ENCODE measurements around the gene TMEM115. TPM values are rescaled to one million over a fixed set of nuclear protein-coding genes. Genes with fewer than 3 reads are reported as not detected.

The TMEM115 gene
- polyA plus RNA-seq, 6 donors from 2014 or later = 24.5 to 34.1 (median 31.6) TPM

DNA sequence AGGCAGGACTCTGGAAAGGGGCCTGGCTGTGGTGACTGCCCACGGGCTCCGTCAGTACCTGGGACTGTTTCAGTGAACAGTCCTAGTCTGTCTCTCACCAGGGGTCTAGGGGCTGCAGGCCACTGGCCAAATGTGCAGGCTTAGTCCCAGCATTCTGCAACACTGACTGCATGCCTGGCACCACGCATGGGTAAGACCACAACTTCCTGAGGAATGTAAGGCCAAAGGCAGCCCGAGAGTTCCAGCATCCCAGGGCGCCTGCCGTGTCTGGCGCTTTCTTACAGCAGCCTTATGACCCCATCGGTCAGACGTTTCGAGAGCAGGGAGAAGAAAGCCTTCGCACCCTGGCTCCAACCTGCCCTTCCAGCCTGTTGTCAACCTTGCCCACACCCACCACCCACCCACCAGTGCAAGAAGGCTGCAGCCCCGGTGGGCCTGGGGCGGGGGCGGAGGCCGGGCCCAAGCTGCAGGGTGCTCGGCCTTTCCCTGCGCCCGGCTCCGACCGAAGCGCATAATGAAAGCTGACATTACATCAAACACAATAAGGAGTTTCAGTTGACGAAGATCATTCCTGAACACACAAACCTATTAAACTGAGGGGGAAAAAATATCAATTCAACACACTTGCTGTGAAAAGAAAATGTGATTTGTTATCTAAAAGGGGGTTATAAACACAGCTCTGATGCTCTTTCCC is 29.5 kb upstream of the TMEM115 start:
- DNase-seq (no peak), ATAC-seq (ENCODE audit: low read depth in 2 of 2) (no peak)
- Mint-ChIP-seq H3K4me3 (no peak overlapping the region), H3K27me3 (peaks cover 0 to 24% (median 20%) of the 10 kb centered on the region in 3 donors), H3K36me3 (no peaks in the 10 kb centered on the region), H3K4me1 (peaks cover 0 to 2% (median 0%) of the 10 kb centered on the region in 3 donors), H3K9me3 (no peaks in the 10 kb centered on the region), H3K27ac (no peak overlapping the region)

GRCh38 chr3:50388016-50388719 is 28.8 kb upstream of the TMEM115 start:
- Mint-ChIP-seq H3K36me3 (no peaks in the 10 kb centered on the region), H3K4me1 (peaks cover 0 to 2% (median 0%) of the 10 kb centered on the region in 3 donors), H3K27ac (no peak overlapping the region), H3K27me3 (peaks cover 0 to 24% (median 23%) of the 10 kb centered on the region in 3 donors), H3K9me3 (no peaks in the 10 kb centered on the region), H3K4me3 (no peak overlapping the region)
- DNase-seq = no peak
- no peak for ATAC-seq (ENCODE audit: low read depth in 2 of 2)

DNA sequence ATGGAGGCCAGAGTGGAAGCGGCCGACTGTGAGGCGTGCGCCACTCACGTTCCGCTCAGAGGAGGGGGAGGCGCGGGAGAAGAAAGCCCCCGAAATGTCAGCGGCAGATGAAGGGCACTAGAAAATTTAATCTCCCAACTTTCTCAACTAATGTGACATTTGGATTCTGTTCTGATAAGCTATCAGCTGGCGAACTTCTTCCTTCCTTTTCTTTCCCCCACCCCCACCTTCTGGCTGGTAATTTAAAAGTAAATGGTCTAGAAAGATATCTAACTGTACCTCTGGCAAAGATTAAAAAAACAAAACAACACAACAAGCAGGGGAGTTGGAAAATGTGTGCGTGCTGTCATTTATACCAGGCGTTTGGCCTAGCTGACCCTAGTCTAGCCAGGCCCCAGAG is 26.4 kb upstream of the TMEM115 start:
- ATAC-seq (ENCODE audit: low read depth in 2 of 2) = no peak
- no peaks in the 10 kb centered on the region for H3K9me3 Mint-ChIP-seq

GRCh38 chr3:50383750-50384149 is 24.4 kb upstream of the TMEM115 start:
- H3K4me3 Mint-ChIP-seq = no peak overlapping the region
- DNase-seq (no peak), ATAC-seq (ENCODE audit: low read depth in 2 of 2) (no peak)
- no peaks in the 10 kb centered on the region for H3K4me1 Mint-ChIP-seq
- peaks cover 0 to 39% (median 18%) of the 10 kb centered on the region in 3 donors for H3K27me3 Mint-ChIP-seq
- H3K36me3 Mint-ChIP-seq = no peaks in the 10 kb centered on the region
- H3K9me3 Mint-ChIP-seq = no peaks in the 10 kb centered on the region
- no peak overlapping the region for H3K27ac Mint-ChIP-seq

More for the DNA sequence above, 26.4 kb upstream of the TMEM115 start:
- Mint-ChIP-seq H3K4me1 (no peaks in the 10 kb centered on the region), H3K27me3 (peaks cover 0 to 23% (median 18%) of the 10 kb centered on the region in 3 donors), H3K27ac (no peak overlapping the region), H3K4me3 (no peak overlapping the region), H3K36me3 (no peaks in the 10 kb centered on the region)
- no peak for DNase-seq

DNA sequence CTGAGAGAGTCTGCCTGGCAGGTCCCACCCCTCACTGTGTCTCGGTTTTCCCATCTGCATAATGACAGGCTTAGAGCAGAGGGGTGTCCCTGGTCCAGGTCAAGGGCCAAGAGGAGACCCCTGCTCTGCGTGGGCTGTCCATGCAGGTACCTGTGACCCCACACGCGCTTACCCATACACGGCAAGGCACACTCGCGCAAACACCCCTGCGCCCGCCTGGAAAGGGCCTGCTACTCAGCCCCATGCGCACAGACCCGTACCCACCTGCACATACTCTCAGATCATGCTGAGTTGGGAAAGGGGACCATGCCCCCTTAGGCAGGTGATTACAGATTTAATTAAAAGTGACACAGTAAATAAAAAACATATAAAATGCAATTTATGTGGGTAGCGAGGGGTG is 23.4 kb upstream of the TMEM115 start:
- Mint-ChIP-seq H3K4me3 (no peak overlapping the region), H3K4me1 (peaks cover 0 to 3% (median 0%) of the 10 kb centered on the region in 3 donors), H3K36me3 (no peaks in the 10 kb centered on the region), H3K9me3 (no peaks in the 10 kb centered on the region), H3K27me3 (peaks cover 0 to 46% (median 25%) of the 10 kb centered on the region in 3 donors), H3K27ac (no peak overlapping the region)
- DNase-seq = no peak
- ATAC-seq (ENCODE audit: low read depth in 2 of 2) = no peak

GRCh38 chr3:50381383-50381782 is 22.1 kb upstream of the TMEM115 start:
- peaks cover 0 to 46% (median 19%) of the 10 kb centered on the region in 3 donors for H3K27me3 Mint-ChIP-seq
- H3K4me1 Mint-ChIP-seq = peaks cover 0 to 3% (median 0%) of the 10 kb centered on the region in 3 donors
- ATAC-seq (ENCODE audit: low read depth in 2 of 2) (no peak), DNase-seq (no peak)
- H3K27ac Mint-ChIP-seq = no peak overlapping the region
- no peaks in the 10 kb centered on the region for H3K36me3 Mint-ChIP-seq
- no peak overlapping the region for H3K4me3 Mint-ChIP-seq
- no peaks in the 10 kb centered on the region for H3K9me3 Mint-ChIP-seq

DNA sequence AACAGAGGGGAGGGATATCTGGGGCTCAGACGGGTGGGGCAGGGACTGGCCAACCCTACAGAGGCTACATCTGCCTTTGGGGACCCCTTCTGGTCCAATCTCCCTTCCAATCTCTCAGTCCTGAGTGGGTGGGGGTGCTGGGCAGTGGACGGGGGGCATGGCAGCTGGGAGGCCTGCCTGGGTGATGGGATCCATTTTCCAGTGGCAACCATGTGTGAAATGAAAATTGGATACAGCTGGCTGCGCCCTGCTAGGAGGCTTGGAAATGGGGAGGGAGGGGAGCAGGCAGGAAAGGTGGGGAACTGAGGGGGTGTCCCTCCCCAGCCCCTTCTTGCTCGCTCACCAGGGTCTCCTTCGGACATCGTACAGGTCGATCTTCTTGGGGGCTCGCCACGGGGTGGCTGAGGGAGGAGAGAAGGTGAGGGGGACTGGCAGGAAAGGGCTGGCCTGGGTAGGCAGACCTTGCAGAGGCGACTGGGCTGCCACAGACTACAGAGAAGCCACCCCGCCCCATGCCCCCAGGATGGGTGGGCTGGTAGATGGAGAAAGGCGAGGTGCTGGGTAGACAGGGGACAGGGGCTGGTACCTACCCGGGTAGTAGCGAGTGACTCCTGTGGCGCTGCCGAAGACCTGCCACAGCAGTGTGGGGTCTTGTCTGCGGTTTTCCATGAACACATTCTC is 21.2 kb upstream of the TMEM115 start:
- H3K27ac Mint-ChIP-seq = no peak overlapping the region
- no peak for ATAC-seq (ENCODE audit: low read depth in 2 of 2)

DNA sequence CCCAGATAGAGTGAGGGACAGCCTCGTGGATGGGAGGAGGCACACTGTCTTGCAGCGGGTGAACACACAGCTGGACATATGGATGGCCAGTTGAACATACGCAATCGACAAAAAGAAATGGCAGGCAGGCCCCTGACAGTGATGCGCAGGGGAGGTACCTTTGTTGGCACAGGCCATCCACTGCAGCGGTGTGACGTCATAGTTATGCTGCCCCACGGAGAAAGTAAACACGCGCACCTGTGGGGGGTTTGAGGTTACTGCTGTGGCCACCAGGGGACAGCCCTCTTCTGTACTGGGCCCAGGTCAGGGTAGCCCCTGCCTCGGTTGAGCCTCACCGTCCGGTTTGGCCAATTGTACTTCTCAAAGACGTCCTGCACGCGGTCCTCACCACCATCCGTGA is 19.4 kb upstream of the TMEM115 start:
- H3K4me3 Mint-ChIP-seq = peak overlapping the region in 1 of 8 donors; percentile 22
- ATAC-seq (ENCODE audit: low read depth in 2 of 2) = no peak
- H3K27ac Mint-ChIP-seq = no peak overlapping the region
- no peaks in the 10 kb centered on the region for H3K9me3 Mint-ChIP-seq
- peaks cover 0 to 27% (median 9%) of the 10 kb centered on the region in 3 donors for H3K27me3 Mint-ChIP-seq
- DNase-seq = no peak
- H3K4me1 Mint-ChIP-seq = peaks cover 0 to 4% (median under 1%) of the 10 kb centered on the region in 3 donors
- H3K36me3 Mint-ChIP-seq = no peaks in the 10 kb centered on the region

More for the DNA sequence above, 21.2 kb upstream of the TMEM115 start:
- Mint-ChIP-seq H3K4me1 (peaks cover 0 to 3% (median 0%) of the 10 kb centered on the region in 3 donors), H3K4me3 (no peak overlapping the region), H3K9me3 (no peaks in the 10 kb centered on the region), H3K27me3 (peaks cover 0 to 43% (median 18%) of the 10 kb centered on the region in 3 donors), H3K36me3 (no peaks in the 10 kb centered on the region)
- DNase-seq = no peak

- no peak for DNase-seq
- H3K4me1 Mint-ChIP-seq = peaks cover 0 to 8% (median 5%) of the 10 kb centered on the region in 3 donors
- H3K27ac Mint-ChIP-seq = no peak overlapping the region
- H3K36me3 Mint-ChIP-seq = no peaks in the 10 kb centered on the region
- no peaks in the 10 kb centered on the region for H3K9me3 Mint-ChIP-seq
- no peak for ATAC-seq (ENCODE audit: low read depth in 2 of 2)
- H3K27me3 Mint-ChIP-seq = peaks cover 0 to 33% (median 14%) of the 10 kb centered on the region in 3 donors
- H3K4me3 Mint-ChIP-seq = no peak overlapping the region
Observed at GRCh38 chr3:50378024-50378423, 18.7 kb upstream of the TMEM115 start.

- Mint-ChIP-seq H3K4me3 (no peak overlapping the region), H3K27ac (peak overlapping the region in 1 of 6 donors; percentile 29), H3K27me3 (peaks cover 4 to 47% (median 38%) of the 10 kb centered on the region in 3 donors), H3K4me1 (peaks cover 0 to 13% (median 11%) of the 10 kb centered on the region in 3 donors), H3K36me3 (no peaks in the 10 kb centered on the region), H3K9me3 (no peaks in the 10 kb centered on the region)
- ATAC-seq (ENCODE audit: low read depth in 2 of 2) (peak; percentile 20 to 42), DNase-seq (no peak)
Observed at GRCh38 chr3:50375258-50375931, 16.1 kb upstream of the TMEM115 start.

DNA sequence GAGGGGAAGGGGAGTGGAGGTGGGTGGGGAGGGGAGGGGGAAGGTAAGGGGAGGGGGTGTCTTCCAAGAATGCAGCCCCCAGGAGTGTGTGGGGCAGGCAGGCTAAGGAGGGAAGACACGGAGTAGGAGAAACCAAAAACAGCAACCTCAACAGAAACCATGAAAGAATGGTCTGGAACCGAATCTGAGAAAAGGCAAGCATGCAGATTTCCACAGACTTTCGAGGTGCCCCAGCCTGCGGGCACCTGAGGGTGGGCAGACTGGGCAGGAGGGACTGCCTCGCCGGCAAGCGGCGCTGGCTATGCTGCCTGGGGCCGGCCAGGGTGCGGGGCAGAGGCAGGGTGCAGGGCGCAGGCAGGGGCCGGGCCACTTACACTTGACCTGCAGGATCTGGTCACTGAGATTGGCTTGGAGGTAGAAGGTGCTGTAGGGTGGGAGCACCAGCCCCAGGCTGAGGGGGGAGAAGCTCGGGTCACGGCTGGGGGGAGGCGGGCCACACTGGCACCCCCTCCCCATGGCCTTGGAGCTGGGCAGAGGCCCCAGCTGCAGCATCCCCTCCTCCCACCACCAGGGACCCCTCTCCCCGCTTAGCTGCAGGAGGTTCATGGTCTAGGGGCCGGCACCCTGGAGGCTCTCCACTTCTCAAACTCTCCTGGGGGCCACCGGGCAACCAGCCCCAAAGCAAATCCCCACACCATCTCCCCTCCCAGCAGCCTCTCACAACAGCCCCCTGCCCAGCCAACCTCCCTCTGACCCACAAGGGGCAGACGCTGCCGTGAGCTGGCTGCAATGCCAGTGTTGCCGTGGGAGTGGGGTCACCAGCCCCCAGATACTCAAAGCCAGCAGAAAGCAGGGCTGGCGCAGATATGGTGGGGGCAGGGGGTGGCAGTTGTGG is 15.3 kb upstream of the TMEM115 start:
- Mint-ChIP-seq H3K36me3 (no peaks in the 10 kb centered on the region), H3K9me3 (no peaks in the 10 kb centered on the region), H3K4me3 (no peak overlapping the region), H3K4me1 (peaks cover 0 to 13% (median 11%) of the 10 kb centered on the region in 3 donors), H3K27me3 (peaks cover 4 to 39% (median 38%) of the 10 kb centered on the region in 3 donors), H3K27ac (peak overlapping the region in 1 of 6 donors; percentile 54)
- ATAC-seq (ENCODE audit: low read depth in 2 of 2) (no peak), DNase-seq (no peak)
